Left renal pelvis (tissue), 4 donors: ENCODE data around the gene KIF13A. TPM values are rescaled to one million over a fixed set of nuclear protein-coding genes. Genes with fewer than 3 reads are reported as not detected.
"Not testable (repeated sequence)": the region's sequence is repeated elsewhere in the genome, so short reads cannot be mapped to it uniquely, and the experiment has no call there.

Source experiments
- DNase-seq, 4 donors: peaks; one replicate each; pipeline ENCODE4 v3.0.0-alpha.2; 2013; ENCODE audit warnings: low read depth in 4 of 4, low spot score in 3 of 4
- polyA plus RNA-seq, 4 donors: library from polyadenylated mRNA; unstranded; fragments of 120-200 nt; gene quantifications; one replicate each; pipeline ENCODE4 v1.2.1, GENCODE V29; 2013; ENCODE audit not compliant: insufficient read length in 4 of 4

KIF13A gene
- polyA plus RNA-seq, 4 donors: 36.6 to 40.0 (median 36.9) TPM

- no peak for DNase-seq
Measured at GRCh38 chr6:17905611-17906592, 81.5 kb downstream of the KIF13A start.

- DNase-seq: no peak
Measured at GRCh38 chr6:17904491-17905120, 82.8 kb downstream of the KIF13A start.

- DNase-seq: no peak
Measured at GRCh38 chr6:17902974-17903373, 84.5 kb downstream of the KIF13A start.

GRCh38 chr6:17901493-17901892 lies 85.9 kb downstream of the KIF13A start:
- no peak for DNase-seq

GRCh38 chr6:17900011-17900410 lies 87.4 kb downstream of the KIF13A start:
- DNase-seq: no peak

GRCh38 chr6:17899491-17899890 lies 87.9 kb downstream of the KIF13A start:
- DNase-seq: no peak

GRCh38 chr6:17897681-17898080 lies 89.8 kb downstream of the KIF13A start:
- no peak for DNase-seq

- no peak for DNase-seq
Measured at GRCh38 chr6:17894905-17895304, 92.5 kb downstream of the KIF13A start.

- no peak for DNase-seq
Measured at GRCh38 chr6:17894191-17894590, 93.2 kb downstream of the KIF13A start.

GRCh38 chr6:17892097-17892686 lies 95.2 kb downstream of the KIF13A start:
- DNase-seq: no peak

- no peak for DNase-seq
Measured at GRCh38 chr6:17890309-17890708, 97.1 kb downstream of the KIF13A start.

- not testable (repeated sequence) for DNase-seq
Measured at GRCh38 chr6:17889777-17890176, 97.7 kb downstream of the KIF13A start.

- no peak for DNase-seq
Measured at GRCh38 chr6:17886891-17887290, 100.5 kb downstream of the KIF13A start.

GRCh38 chr6:17885889-17886576 lies 101.4 kb downstream of the KIF13A start:
- no peak for DNase-seq

- no peak for DNase-seq
Measured at GRCh38 chr6:17884498-17885478, 102.6 kb downstream of the KIF13A start.

- DNase-seq: no peak
Measured at GRCh38 chr6:17883665-17884497, 103.6 kb downstream of the KIF13A start.

- no peak for DNase-seq
Measured at GRCh38 chr6:17881085-17881858, 106.2 kb downstream of the KIF13A start.

- no peak for DNase-seq
Measured at GRCh38 chr6:17879184-17879583, 108.3 kb downstream of the KIF13A start.
